KMS-11 (cell line): ENCODE data around the gene PAGE2B.

Experiments used
- H2AFZ ChIP-seq: fragments of 200-600 bp; sonication (generic); 2 replicates; pipeline ENCODE4 v1.6.1; 2016; ENCODE audit warnings: antibody characterized with exemption, mixed run types, low read depth
- H3K27ac ChIP-seq: fragments of 200-600 bp; sonication (generic); 2 replicates; pipeline ENCODE4 v1.6.1; 2016; ENCODE audit warnings: mild to moderate bottlenecking, mixed run types
- H3K27me3 ChIP-seq: fragments of 200-600 bp; sonication (generic); 2 replicates; pipeline ENCODE4 v1.6.1; 2017; ENCODE audit warnings: mild to moderate bottlenecking, low read depth, mixed run types, moderate library complexity; ENCODE audit not compliant: insufficient read depth
- H3K36me3 ChIP-seq: fragments of 200-600 bp; sonication (generic); 2 replicates; pipeline ENCODE4 v1.6.1; 2017; ENCODE audit warnings: mild to moderate bottlenecking, mixed run types; ENCODE audit not compliant: insufficient read depth
- H3K4me1 ChIP-seq: fragments of 200-600 bp; sonication (generic); 2 replicates; pipeline ENCODE4 v1.6.1; 2016; ENCODE audit warnings: mild to moderate bottlenecking, low read depth, mixed run types; ENCODE audit not compliant: poor library complexity, severe bottlenecking
- H3K4me2 ChIP-seq: fragments of 200-600 bp; sonication (generic); 2 replicates; pipeline ENCODE4 v1.7.0; 2016; ENCODE audit warnings: mild to moderate bottlenecking, mixed run types
- H3K4me3 ChIP-seq: fragments of 200-600 bp; sonication (generic); IDR thresholded peaks from 2 replicates; pipeline ENCODE4 v1.6.1; 2017; ENCODE audit warnings: low read depth, low read length, mixed read lengths; ENCODE audit not compliant: insufficient read depth
- H3K79me2 ChIP-seq: fragments of 200-600 bp; sonication (generic); 2 replicates; pipeline ENCODE4 v1.6.1; 2016; ENCODE audit warnings: low read depth, mixed run types; ENCODE audit not compliant: insufficient read depth
- H3K9ac ChIP-seq: fragments of 200-600 bp; sonication (generic); 2 replicates; pipeline ENCODE4 v1.6.1; 2016; ENCODE audit warnings: mild to moderate bottlenecking, mixed run types
- H4K20me1 ChIP-seq: fragments of 200-600 bp; sonication (generic); 2 replicates; pipeline ENCODE4 v1.6.1; 2016; ENCODE audit warnings: mild to moderate bottlenecking, mixed run types; ENCODE audit not compliant: insufficient read depth
- CTCF ChIP-seq: fragments of 200-600 bp; sonication (generic); conservative IDR thresholded peaks from 2 replicates; pipeline ENCODE4 v1.6.1; 2017; ENCODE audit warnings: low read depth, mild to moderate bottlenecking, antibody characterized with exemption, low read length, moderate library complexity, mixed read lengths

Gene PAGE2B

GRCh38 chrX:55074851-55075467 is at the start of gene PAGE2B:
TSS of gene PAGE2B (plus strand) at chrX:55075030. CDS start at chrX:55076042, 1,012 bp downstream.
- H3K27me3 ChIP-seq, result no peaks in the 10 kb centered on the region
- no peak within 1 kb of the TSS for H3K4me3 ChIP-seq
- no peak within 1 kb of the TSS for H3K9ac ChIP-seq
- TF ChIP-seq CTCF, result no peak
- H3K79me2 ChIP-seq, result no peaks in the 10 kb centered on the region
- H3K4me1 ChIP-seq, result no peaks in the 10 kb centered on the region
- no peak within 1 kb of the TSS for H3K27ac ChIP-seq
- H3K4me2 ChIP-seq, result no peak within 1 kb of the TSS
- no peaks in the 10 kb centered on the region for H4K20me1 ChIP-seq
- no peaks in the 10 kb centered on the region for H3K36me3 ChIP-seq
- H2AFZ ChIP-seq, result no peak within 1 kb of the TSS

- H3K4me2 ChIP-seq, result no peak overlapping the region
- no peaks in the 10 kb centered on the region for H3K4me1 ChIP-seq
- H4K20me1 ChIP-seq, result no peaks in the 10 kb centered on the region
- no peak for TF ChIP-seq CTCF
- no peak overlapping the region for H2AFZ ChIP-seq
- H3K36me3 ChIP-seq, result no peaks in the 10 kb centered on the region
- no peaks in the 10 kb centered on the region for H3K79me2 ChIP-seq
- H3K4me3 ChIP-seq, result no peak overlapping the region
- H3K27ac ChIP-seq, result no peak overlapping the region
- no peaks in the 10 kb centered on the region for H3K27me3 ChIP-seq
- no peak overlapping the region for H3K9ac ChIP-seq
Measured at GRCh38 chrX:55026143-55026542, 48.7 kb upstream of the PAGE2B start.

GRCh38 chrX:55026840-55027239 is 48.0 kb upstream of the PAGE2B start:
- Histone ChIP-seq H3K4me2 (no peak overlapping the region), H3K4me1 (no peaks in the 10 kb centered on the region), H3K79me2 (no peaks in the 10 kb centered on the region), H3K4me3 (no peak overlapping the region), H3K9ac (no peak overlapping the region), H4K20me1 (no peaks in the 10 kb centered on the region), H3K27ac (no peak overlapping the region), H3K27me3 (no peaks in the 10 kb centered on the region), H2AFZ (no peak overlapping the region), H3K36me3 (no peaks in the 10 kb centered on the region)
- TF ChIP-seq CTCF, result no peak

GRCh38 chrX:55028040-55028439 is 46.8 kb upstream of the PAGE2B start:
- Histone ChIP-seq H2AFZ (no peak overlapping the region), H3K4me1 (no peaks in the 10 kb centered on the region), H3K9ac (no peak overlapping the region), H3K4me2 (no peak overlapping the region), H3K79me2 (no peaks in the 10 kb centered on the region), H3K36me3 (no peaks in the 10 kb centered on the region), H3K27me3 (no peaks in the 10 kb centered on the region), H4K20me1 (no peaks in the 10 kb centered on the region), H3K27ac (no peak overlapping the region), H3K4me3 (no peak overlapping the region)
- TF ChIP-seq CTCF, result no peak
